PC-9 (cell line): ENCODE data around the gene OR10Z1. TPM values are rescaled to one million over a fixed set of nuclear protein-coding genes. Genes with fewer than 3 reads are reported as not detected.

ENCODE experiments used
- BruUV-seq: library from RNA; stranded (reverse); fragments of 400-500 nt; replicated peaks from 2 replicates; lab custom pipeline; 2021; lab: Mats Ljungman, UMichigan
- CTCF ChIA-PET: fragments of 300-600 bp; sonication (Branson Sonifier 250); formaldehyde crosslinking; loops from one replicate; lab custom pipeline; 2022; ENCODE audit warnings: antibody characterized with exemption; lab: Charles Lee
- POLR2A ChIA-PET: fragments of 300-600 bp; sonication (Branson Sonifier 250); formaldehyde crosslinking; loops from one replicate; lab custom pipeline; 2022; ENCODE audit warnings: antibody characterized with exemption; ENCODE audit not compliant: unreplicated experiment; lab: Charles Lee
- DNase-seq, 2 experiments: peaks; one replicate each; pipeline versions ENCODE4 v3.0.0 to v3.0.0-alpha.2; 2015 to 2022; ENCODE audit warnings: mixed read lengths in 1 of 2
- H2AFZ ChIP-seq: fragments of 200-600 bp; sonication (generic); 2 replicates; pipeline ENCODE4 v1.8.1; 2017; ENCODE audit warnings: antibody characterized with exemption
- H3F3A ChIP-seq: fragments of 200-600 bp; sonication (generic); 2 replicates; pipeline ENCODE4 v1.8.1; 2017; ENCODE audit warnings: antibody characterized with exemption, mild to moderate bottlenecking, low read depth; ENCODE audit not compliant: insufficient read depth
- H3K27ac ChIP-seq: fragments of 200-600 bp; sonication (generic); 2 replicates; pipeline ENCODE4 v1.6.1; 2016; ENCODE audit warnings: mixed run types
- H3K27me3 ChIP-seq: fragments of 200-600 bp; sonication (generic); 2 replicates; pipeline ENCODE4 v1.6.1; 2016; ENCODE audit warnings: low read depth, mixed run types; ENCODE audit not compliant: insufficient read depth
- H3K36me3 ChIP-seq: fragments of 200-600 bp; sonication (generic); 2 replicates; pipeline ENCODE4 v1.6.1; 2016; ENCODE audit warnings: low read depth, mixed run types
- H3K4me1 ChIP-seq: fragments of 200-600 bp; sonication (generic); replicated peaks from 2 replicates; pipeline ENCODE4 v1.6.1; 2016; ENCODE audit warnings: mixed run types; ENCODE audit not compliant: insufficient read depth
- H3K4me2 ChIP-seq: fragments of 200-600 bp; sonication (generic); 2 replicates; pipeline ENCODE4 v1.6.1; 2017; ENCODE audit warnings: mixed run types
- H3K4me3 ChIP-seq: fragments of 200-600 bp; sonication (generic); 2 replicates; pipeline ENCODE4 v1.6.1; 2016; ENCODE audit warnings: mixed run types
- H3K79me2 ChIP-seq: fragments of 200-600 bp; sonication (generic); 2 replicates; pipeline ENCODE4 v1.6.1; 2017; ENCODE audit warnings: low read depth, mixed run types
- H3K9me2 ChIP-seq: fragments of 200-600 bp; sonication (generic); 2 replicates; pipeline ENCODE4 v1.8.1; 2017; ENCODE audit warnings: mild to moderate bottlenecking; ENCODE audit not compliant: insufficient read depth
- H3K9me3 ChIP-seq: fragments of 200-600 bp; sonication (generic); 2 replicates; pipeline ENCODE4 v1.8.1; 2016; ENCODE audit warnings: low read depth; ENCODE audit not compliant: insufficient read depth
- H4K20me1 ChIP-seq: fragments of 200-600 bp; sonication (generic); 2 replicates; pipeline ENCODE4 v1.8.1; 2017; ENCODE audit not compliant: insufficient read depth
- EZH2 ChIP-seq: fragments of 200-600 bp; sonication (generic); IDR thresholded peaks from 2 replicates; pipeline ENCODE4 v1.8.0; 2017; ENCODE audit warnings: antibody characterized with exemption, low read depth
- intact Hi-C: fragments of 100-400 bp; cut with micrococcal nuclease; formaldehyde crosslinking; loops from one replicate; pipeline ENCODE4 v1.10.0; 2022; ENCODE audit not compliant: unreplicated experiment
- total RNA-seq: library from RNA; stranded (reverse); gene quantifications from 2 replicates; pipeline ENCODE4 v1.2.3, GENCODE V29; 2021
- TF ChIP-seq, protein P1 (sequence below): fragments of 200-600 bp; sonication (generic); conservative IDR thresholded peaks from 2 replicates; pipeline ENCODE4 v1.6.1; 2017; ENCODE audit warnings: mixed run types, antibody characterized with exemption, mild to moderate bottlenecking, moderate library complexity

The OR10Z1 gene
- total RNA-seq, 1 experiment from 2014 or later, result not detected

DNA sequence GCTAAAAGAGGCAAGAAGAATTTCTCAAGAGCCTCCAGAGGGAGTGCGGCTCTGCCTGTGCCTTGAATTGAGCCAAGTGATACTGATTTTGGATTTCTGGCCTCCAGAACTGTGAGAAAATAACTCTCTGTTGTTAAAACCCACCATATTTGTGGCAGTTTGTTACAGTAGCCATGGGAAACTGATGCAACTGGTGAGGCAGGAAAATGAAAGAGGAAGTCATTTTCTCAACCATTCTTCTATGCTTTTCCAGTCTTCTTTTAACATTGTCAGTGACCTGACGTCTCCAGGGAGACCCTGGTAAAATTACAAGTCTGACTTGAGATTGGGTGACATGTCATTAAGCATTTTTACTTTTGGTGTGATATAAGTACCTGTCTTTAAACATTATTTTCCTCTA lies 40.5 kb upstream of the OR10Z1 start:
- Histone ChIP-seq H2AFZ (no peak overlapping the region), H3K36me3 (no peaks in the 10 kb centered on the region), H4K20me1 (no peaks in the 10 kb centered on the region), H3K27ac (no peak overlapping the region), H3K9me2 (no peaks in the 10 kb centered on the region), H3K79me2 (no peaks in the 10 kb centered on the region), H3K27me3 (no peaks in the 10 kb centered on the region), H3K9me3 (no peaks in the 10 kb centered on the region), H3K4me1 (no peaks in the 10 kb centered on the region), H3F3A (no peaks in the 10 kb centered on the region), H3K4me3 (no peak overlapping the region), H3K4me2 (no peak overlapping the region)
- intact Hi-C loops, result no loop called here
- ChIA-PET CTCF (no interaction called here), POLR2A (no interaction called here)
- no peak for DNase-seq
- BruUV-seq, result no TSS peak
- TF ChIP-seq, protein P1, sequence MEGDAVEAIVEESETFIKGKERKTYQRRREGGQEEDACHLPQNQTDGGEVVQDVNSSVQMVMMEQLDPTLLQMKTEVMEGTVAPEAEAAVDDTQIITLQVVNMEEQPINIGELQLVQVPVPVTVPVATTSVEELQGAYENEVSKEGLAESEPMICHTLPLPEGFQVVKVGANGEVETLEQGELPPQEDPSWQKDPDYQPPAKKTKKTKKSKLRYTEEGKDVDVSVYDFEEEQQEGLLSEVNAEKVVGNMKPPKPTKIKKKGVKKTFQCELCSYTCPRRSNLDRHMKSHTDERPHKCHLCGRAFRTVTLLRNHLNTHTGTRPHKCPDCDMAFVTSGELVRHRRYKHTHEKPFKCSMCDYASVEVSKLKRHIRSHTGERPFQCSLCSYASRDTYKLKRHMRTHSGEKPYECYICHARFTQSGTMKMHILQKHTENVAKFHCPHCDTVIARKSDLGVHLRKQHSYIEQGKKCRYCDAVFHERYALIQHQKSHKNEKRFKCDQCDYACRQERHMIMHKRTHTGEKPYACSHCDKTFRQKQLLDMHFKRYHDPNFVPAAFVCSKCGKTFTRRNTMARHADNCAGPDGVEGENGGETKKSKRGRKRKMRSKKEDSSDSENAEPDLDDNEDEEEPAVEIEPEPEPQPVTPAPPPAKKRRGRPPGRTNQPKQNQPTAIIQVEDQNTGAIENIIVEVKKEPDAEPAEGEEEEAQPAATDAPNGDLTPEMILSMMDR, result no peak
- no peak for TF ChIP-seq EZH2

DNA sequence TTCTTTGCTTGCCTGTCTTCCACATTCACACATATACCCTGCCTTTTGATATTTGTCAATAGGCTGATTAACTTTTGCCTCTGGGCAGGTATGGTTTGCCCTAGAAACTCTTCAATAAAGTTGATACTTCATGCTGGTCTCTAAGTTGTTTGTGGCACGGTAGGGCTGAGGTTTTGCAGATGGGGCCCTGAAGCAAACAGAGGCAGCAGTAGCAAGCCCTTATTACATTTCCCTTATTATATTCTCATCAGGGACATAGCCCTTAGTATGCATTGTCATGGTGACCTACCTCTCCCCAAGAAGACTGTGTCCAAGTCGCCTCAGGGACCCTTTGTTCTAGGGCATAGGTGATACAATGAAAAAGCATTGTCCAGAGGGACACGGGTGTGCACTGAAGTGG lies 34.6 kb upstream of the OR10Z1 start, which contains the start of gene OR6P1:
OR6P1 (minus strand) TSS at position 101 of the 400 bp plus-strand sequence. CDS start 6,976 bp downstream, outside the sequence.
- Histone ChIP-seq H3K79me2 (no peaks in the 10 kb centered on the region), H3K4me3 (no peak within 1 kb of the TSS), H3K4me1 (no peaks in the 10 kb centered on the region), H3K27ac (no peak within 1 kb of the TSS), H3K27me3 (no peaks in the 10 kb centered on the region), H2AFZ (no peak within 1 kb of the TSS), H3K4me2 (no peak within 1 kb of the TSS), H3K9me3 (no peaks in the 10 kb centered on the region), H3K9me2 (no peaks in the 10 kb centered on the region), H3F3A (no peaks in the 10 kb centered on the region), H3K36me3 (no peaks in the 10 kb centered on the region), H4K20me1 (no peaks in the 10 kb centered on the region)
- TF ChIP-seq, protein P1, result no peak
- TF ChIP-seq EZH2, result no peak
- DNase-seq, result no peak
- ChIA-PET CTCF (no interaction called here), POLR2A (no interaction called here)
- intact Hi-C loops, result no loop called here
- BruUV-seq, result no TSS peak

DNA sequence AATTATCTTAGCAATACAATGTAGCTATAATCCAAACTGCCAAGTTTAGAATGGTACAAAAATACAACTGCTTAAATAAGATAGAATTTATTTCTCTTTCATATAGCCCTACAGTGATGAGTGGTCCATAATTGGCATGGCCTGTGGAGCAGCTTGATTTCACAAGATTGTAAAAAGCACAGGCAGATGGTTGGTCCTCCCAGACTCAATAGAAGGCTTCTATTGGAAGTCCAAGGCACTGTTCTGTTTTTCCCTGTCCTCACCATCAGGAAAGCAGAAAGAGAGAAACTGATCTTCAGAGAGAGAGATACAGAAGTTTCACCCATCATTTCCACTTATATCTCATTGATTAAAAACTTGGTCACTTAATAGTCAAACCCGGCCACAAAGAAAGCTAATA lies 32.8 kb upstream of the OR10Z1 start:
- Histone ChIP-seq H3K4me1 (no peaks in the 10 kb centered on the region), H3K79me2 (no peaks in the 10 kb centered on the region), H3K4me2 (no peak overlapping the region), H3K9me3 (no peaks in the 10 kb centered on the region), H3K36me3 (no peaks in the 10 kb centered on the region), H3K27me3 (0 out of 2 replicates have a peak, but pooled peaks cover 2% of the 10 kb centered on the region), H3K9me2 (no peaks in the 10 kb centered on the region), H4K20me1 (no peaks in the 10 kb centered on the region), H2AFZ (no peak overlapping the region), H3K4me3 (no peak overlapping the region), H3K27ac (no peak overlapping the region), H3F3A (no peaks in the 10 kb centered on the region)
- intact Hi-C loops, result no loop called here
- BruUV-seq, result no TSS peak
- ChIA-PET POLR2A (no interaction called here), CTCF (no interaction called here)
- TF ChIP-seq, protein P1, result no peak
- TF ChIP-seq EZH2, result no peak
- DNase-seq, result no peak
